Prostate gland (tissue), 2 donors: ENCODE results near the gene SGK1. TPM values are rescaled to one million over a fixed set of nuclear protein-coding genes. Genes with fewer than 3 reads are reported as not detected.
"Not testable (repeated sequence)": the region's sequence is repeated elsewhere in the genome, so short reads cannot be mapped to it uniquely, and the experiment has no call there.

Experiments used
- DNase-seq: peaks from one replicate; pipeline ENCODE4 v3.0.0-alpha.2; 2019; ENCODE audit warnings: low spot score
- H3K27ac ChIP-seq, 2 donors: fragments of 200-600 bp; sonication (generic); 2 replicates each; pipeline ENCODE4 v1.5.1; 2017 to 2019
- H3K27me3 ChIP-seq: fragments of 200-600 bp; sonication (generic); replicated peaks from 2 replicates; pipeline ENCODE4 v1.5.1; 2019; ENCODE audit not compliant: insufficient read depth
- H3K36me3 ChIP-seq, 2 donors: fragments of 200-600 bp; sonication (generic); 1 replicate in 1 of 2; 2 replicates in 1 of 2; pipeline versions ENCODE4 v1.5.1 to v1.8.1; 2017 to 2019
- H3K4me1 ChIP-seq: fragments of 200-600 bp; sonication (generic); replicated peaks from 2 replicates; pipeline ENCODE4 v1.5.1; 2019
- H3K4me3 ChIP-seq, 2 donors: fragments of 200-600 bp; sonication (generic); 2 replicates each; pipeline ENCODE4 v1.5.1; 2017 to 2019
- H3K9me3 ChIP-seq: fragments of 200-600 bp; sonication (generic); 2 replicates; pipeline ENCODE4 v1.5.1; 2017
- POLR2A ChIP-seq: fragments of 450-650 bp; IDR thresholded peaks from one replicate; pipeline ENCODE4 v1.6.1; 2016; ENCODE audit warnings: antibody characterized with exemption, mild to moderate bottlenecking
- POLR2AphosphoS5 ChIP-seq: sonication (generic); formaldehyde crosslinking; IDR thresholded peaks from one replicate; pipeline ENCODE4 v1.6.1; 2017; ENCODE audit warnings: antibody characterized with exemption
- WGBS: methylation state at CpG from one replicate; pipeline ENCODE4 v1.1.5; 2018; 5-methylcytosine and 5-hydroxymethylcytosine counted together
- intact Hi-C: fragments of 100-400 bp; cut with DNase I; formaldehyde crosslinking; loops from one replicate; pipeline ENCODE4 v1.14.2; 2022
- total RNA-seq, 2 donors: library from RNA; depleted of rRNA; stranded (reverse); fragments of >200 nt; gene quantifications; one replicate each; pipeline ENCODE4 v1.1.0, GENCODE V29; 2016
- TF ChIP-seq, protein P1 (sequence below), 4 experiments: fragments of 200-600 bp in 2 of 4; fragments of 450-650 bp in 2 of 4; sonication (generic) in 2 of 4; IDR thresholded peaks; 1 replicate in 3 of 4; 2 replicates in 1 of 4; pipeline ENCODE4 v1.5.1; 2016 to 2019; ENCODE audit warnings: antibody characterized with exemption in 4 of 4, mild to moderate bottlenecking in 2 of 4, moderate library complexity in 2 of 4

SGK1 gene
- total RNA-seq, 2 donors from 2014 or later: 243 to 260 TPM

DNA sequence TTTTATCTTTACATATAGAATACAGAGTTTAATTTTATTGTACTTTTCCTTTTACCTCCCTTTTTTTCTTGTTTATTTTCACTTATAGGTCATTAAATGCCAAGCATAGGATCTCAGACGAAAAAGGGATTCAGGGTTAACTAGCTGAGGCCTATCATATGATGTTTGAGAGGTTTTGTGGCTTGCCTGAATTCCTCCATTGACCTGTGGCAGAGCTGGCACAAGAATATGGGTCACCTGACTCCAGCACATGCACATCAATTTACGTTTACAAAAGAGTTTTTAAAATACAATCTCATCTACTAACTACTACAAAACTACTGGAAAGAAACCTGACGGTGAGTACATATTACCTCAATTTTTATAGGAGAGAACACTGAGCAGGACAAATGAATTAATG is 60.4 kb downstream of the SGK1 start:
- H3K9me3 ChIP-seq: no peaks in the 10 kb centered on the region
- no peaks in the 10 kb centered on the region for H3K27me3 ChIP-seq
- no peak overlapping the region for H3K4me3 ChIP-seq
- TF ChIP-seq POLR2AphosphoS5 (no peak), POLR2A (no peak)
- TF ChIP-seq, protein P1, sequence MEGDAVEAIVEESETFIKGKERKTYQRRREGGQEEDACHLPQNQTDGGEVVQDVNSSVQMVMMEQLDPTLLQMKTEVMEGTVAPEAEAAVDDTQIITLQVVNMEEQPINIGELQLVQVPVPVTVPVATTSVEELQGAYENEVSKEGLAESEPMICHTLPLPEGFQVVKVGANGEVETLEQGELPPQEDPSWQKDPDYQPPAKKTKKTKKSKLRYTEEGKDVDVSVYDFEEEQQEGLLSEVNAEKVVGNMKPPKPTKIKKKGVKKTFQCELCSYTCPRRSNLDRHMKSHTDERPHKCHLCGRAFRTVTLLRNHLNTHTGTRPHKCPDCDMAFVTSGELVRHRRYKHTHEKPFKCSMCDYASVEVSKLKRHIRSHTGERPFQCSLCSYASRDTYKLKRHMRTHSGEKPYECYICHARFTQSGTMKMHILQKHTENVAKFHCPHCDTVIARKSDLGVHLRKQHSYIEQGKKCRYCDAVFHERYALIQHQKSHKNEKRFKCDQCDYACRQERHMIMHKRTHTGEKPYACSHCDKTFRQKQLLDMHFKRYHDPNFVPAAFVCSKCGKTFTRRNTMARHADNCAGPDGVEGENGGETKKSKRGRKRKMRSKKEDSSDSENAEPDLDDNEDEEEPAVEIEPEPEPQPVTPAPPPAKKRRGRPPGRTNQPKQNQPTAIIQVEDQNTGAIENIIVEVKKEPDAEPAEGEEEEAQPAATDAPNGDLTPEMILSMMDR (IDR thresholded peaks at IDR 0.05): no peak
- intact Hi-C loops: no loop called here
- 83% methylated on average over 3 of the region's 3 CpGs for WGBS
- no peaks in the 10 kb centered on the region for H3K36me3 ChIP-seq
- no peak overlapping the region for H3K27ac ChIP-seq
- no peak for DNase-seq
- H3K4me1 ChIP-seq: no peaks in the 10 kb centered on the region

DNA sequence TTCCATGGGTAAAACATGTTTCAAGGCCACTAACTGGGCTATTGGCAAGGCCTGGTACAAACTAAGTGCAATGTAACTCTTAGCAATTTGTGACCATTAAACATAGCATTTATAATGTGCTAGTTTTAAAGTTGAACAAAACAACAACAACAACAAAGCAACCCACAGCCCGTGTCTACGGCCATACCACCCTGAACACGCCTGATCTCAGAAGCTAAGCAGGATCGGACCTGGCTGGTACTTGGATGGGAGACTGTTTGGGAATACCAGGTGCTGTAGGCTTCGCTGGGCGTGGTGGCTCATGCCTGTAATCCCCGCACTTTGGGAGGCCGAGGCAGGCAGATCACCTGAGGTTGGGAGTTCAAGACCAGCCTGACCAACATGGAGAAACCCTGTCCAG is 61.0 kb downstream of the SGK1 start:
- intact Hi-C loops: no loop called here
- TF ChIP-seq, protein P1 (IDR thresholded peaks at IDR 0.05): no peak
- TF ChIP-seq POLR2AphosphoS5 (no peak), POLR2A (no peak)
- WGBS: 95% methylated on average over 8 of the region's 8 CpGs
- H3K4me3 ChIP-seq: no peak overlapping the region
- DNase-seq: no peak
- no peaks in the 10 kb centered on the region for H3K36me3 ChIP-seq
- no peaks in the 10 kb centered on the region for H3K27me3 ChIP-seq
- H3K4me1 ChIP-seq: no peaks in the 10 kb centered on the region
- no peak overlapping the region for H3K27ac ChIP-seq
- H3K9me3 ChIP-seq: no peaks in the 10 kb centered on the region

DNA sequence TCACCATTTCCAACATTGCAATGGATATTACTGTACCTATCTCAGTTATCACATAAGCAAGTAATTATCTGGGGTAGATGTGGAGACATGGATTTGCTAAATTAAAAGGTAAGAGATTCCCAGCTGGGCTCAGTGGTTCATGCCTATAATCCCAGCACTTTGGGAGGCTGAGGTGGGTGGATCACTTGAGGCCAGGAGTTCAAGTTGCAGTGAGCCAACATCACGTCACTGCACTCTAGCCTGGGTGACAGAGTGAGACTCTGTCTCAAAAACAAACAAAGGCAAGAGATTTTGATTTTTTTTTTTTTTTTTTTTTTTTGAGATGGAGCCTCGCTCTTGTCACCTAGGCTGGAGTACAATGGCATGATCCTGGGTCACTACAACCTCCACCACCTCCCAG is 62.6 kb downstream of the SGK1 start:
- H3K36me3 ChIP-seq: not testable (repeated sequence)

DNA sequence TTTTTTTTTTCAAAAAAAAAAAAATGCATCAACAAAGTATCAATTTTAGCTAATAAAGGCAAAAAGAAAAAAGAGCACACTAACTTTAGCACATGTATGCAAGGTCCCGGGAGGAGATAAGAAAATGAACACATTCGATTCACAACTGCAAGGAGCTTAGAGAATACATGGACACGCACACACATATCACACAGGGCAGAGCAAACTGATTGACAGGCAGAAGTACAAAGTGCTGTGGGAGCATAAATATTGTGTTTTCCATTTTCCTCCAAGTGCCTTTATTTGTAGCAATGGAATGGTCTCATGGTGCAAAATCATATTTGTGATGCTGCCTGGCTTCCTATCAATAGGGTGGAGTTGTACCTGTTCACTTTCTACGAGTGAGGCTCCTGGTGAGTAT is 63.8 kb downstream of the SGK1 start:
- DNase-seq: no peak
- H3K27ac ChIP-seq: no peak overlapping the region
- WGBS: 90% methylated on average over 4 of the region's 4 CpGs
- H3K4me3 ChIP-seq: no peak overlapping the region
- TF ChIP-seq, protein P1 (IDR thresholded peaks at IDR 0.05): no peak
- TF ChIP-seq POLR2A (no peak), POLR2AphosphoS5 (no peak)
- H3K4me1 ChIP-seq: no peaks in the 10 kb centered on the region
- no peaks in the 10 kb centered on the region for H3K36me3 ChIP-seq
- no peaks in the 10 kb centered on the region for H3K9me3 ChIP-seq
- no peaks in the 10 kb centered on the region for H3K27me3 ChIP-seq
- intact Hi-C loops: no loop called here

More for the DNA sequence above, 62.6 kb downstream of the SGK1 start:
- DNase-seq, H3K27me3 ChIP-seq, H3K9me3 ChIP-seq, intact Hi-C loops, H3K4me1 ChIP-seq, H3K4me3 ChIP-seq, H3K27ac ChIP-seq: not testable (repeated sequence)
- 100% methylated on average over 2 of the region's 2 CpGs for WGBS

- Histone ChIP-seq H3K36me3 (no peaks in the 10 kb centered on the region), H3K27me3 (no peaks in the 10 kb centered on the region), H3K4me3 (no peak overlapping the region), H3K27ac (no peak overlapping the region), H3K4me1 (no peaks in the 10 kb centered on the region), H3K9me3 (no peaks in the 10 kb centered on the region)
- DNase-seq: no peak
- TF ChIP-seq POLR2A (no peak), POLR2AphosphoS5 (no peak)
- TF ChIP-seq, protein P1 (IDR thresholded peaks at IDR 0.05): no peak
- intact Hi-C loops: no loop called here
- 41% methylated on average over 7 of the region's 7 CpGs for WGBS
Observed at GRCh38 chr6:134253681-134254080, 64.2 kb downstream of the SGK1 start.
